Bronchial epithelial cell (primary cell): ENCODE data around the gene CTNNA2. TPM values are rescaled to one million over a fixed set of nuclear protein-coding genes. Genes with fewer than 3 reads are reported as not detected.
A peak's percentile ranks its signal among the peaks of the same experiment; 100 is the strongest.
"Not testable (repeated sequence)": the region's sequence is repeated elsewhere in the genome, so short reads cannot be mapped to it uniquely, and the experiment has no call there.

Experiments used
- DNase-seq: peaks from one replicate; pipeline ENCODE4 v3.0.0-alpha.2; 2010; ENCODE audit warnings: low read depth
- FAIRE-seq: peaks from 2 replicates; lab custom pipeline; 2011; peaks lifted over from hg19 to GRCh38; lab: Jason Lieb, UNC
- H3K27me3 ChIP-seq: 2 replicates; pipeline ENCODE4 v1.5.1; 2011; ENCODE audit warnings: low read length; ENCODE audit not compliant: control insufficient read depth, insufficient read depth
- H3K36me3 ChIP-seq: 2 replicates; pipeline ENCODE4 v1.5.1; 2011; ENCODE audit warnings: low read length; ENCODE audit not compliant: control insufficient read depth, insufficient read depth
- H3K4me3 ChIP-seq: 2 replicates; pipeline ENCODE4 v1.5.1; 2011; ENCODE audit warnings: mild to moderate bottlenecking, low read depth, low read length, control low read depth
- total RNA-seq: library from RNA; depleted of rRNA; stranded (reverse); fragments of >200 nt; gene quantifications from 2 replicates; pipeline ENCODE4 v1.2.1, GENCODE V29; 2014
- TF ChIP-seq, protein P1 (sequence below): IDR thresholded peaks from 2 replicates; pipeline ENCODE4 v1.5.1; 2011; ENCODE audit warnings: mild to moderate bottlenecking, moderate library complexity, low read length, control low read depth, inconsistent platforms; ENCODE audit not compliant: insufficient read depth, severe bottlenecking

The CTNNA2 gene
- total RNA-seq, 1 donor from 2014 or later: not detected

DNA sequence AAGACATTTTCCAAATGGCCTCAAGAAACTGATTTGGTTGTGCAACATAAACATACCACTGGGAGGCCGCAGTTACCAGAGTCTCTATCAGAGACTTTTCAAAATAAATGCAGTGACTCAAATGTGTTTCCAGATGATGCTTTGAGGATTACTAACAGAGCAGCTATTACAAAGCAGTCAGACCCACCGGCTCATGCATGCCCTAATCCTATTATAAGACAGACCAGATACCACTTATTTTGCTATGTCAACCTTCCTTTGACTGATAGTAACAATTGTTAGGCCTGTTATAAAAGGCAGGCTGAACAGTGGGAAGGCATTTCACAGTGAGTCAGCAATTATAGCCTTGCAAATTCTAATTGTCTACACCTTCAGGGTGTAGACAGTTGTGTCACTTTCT is 574.0 kb downstream of the CTNNA2 start:
- H3K4me3 ChIP-seq: no peak overlapping the region
- TF ChIP-seq, protein P1, sequence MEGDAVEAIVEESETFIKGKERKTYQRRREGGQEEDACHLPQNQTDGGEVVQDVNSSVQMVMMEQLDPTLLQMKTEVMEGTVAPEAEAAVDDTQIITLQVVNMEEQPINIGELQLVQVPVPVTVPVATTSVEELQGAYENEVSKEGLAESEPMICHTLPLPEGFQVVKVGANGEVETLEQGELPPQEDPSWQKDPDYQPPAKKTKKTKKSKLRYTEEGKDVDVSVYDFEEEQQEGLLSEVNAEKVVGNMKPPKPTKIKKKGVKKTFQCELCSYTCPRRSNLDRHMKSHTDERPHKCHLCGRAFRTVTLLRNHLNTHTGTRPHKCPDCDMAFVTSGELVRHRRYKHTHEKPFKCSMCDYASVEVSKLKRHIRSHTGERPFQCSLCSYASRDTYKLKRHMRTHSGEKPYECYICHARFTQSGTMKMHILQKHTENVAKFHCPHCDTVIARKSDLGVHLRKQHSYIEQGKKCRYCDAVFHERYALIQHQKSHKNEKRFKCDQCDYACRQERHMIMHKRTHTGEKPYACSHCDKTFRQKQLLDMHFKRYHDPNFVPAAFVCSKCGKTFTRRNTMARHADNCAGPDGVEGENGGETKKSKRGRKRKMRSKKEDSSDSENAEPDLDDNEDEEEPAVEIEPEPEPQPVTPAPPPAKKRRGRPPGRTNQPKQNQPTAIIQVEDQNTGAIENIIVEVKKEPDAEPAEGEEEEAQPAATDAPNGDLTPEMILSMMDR: no peak
- H3K27me3 ChIP-seq: no peaks in the 10 kb centered on the region
- FAIRE-seq (no peak), DNase-seq (peak; percentile 8)
- no peaks in the 10 kb centered on the region for H3K36me3 ChIP-seq

DNA sequence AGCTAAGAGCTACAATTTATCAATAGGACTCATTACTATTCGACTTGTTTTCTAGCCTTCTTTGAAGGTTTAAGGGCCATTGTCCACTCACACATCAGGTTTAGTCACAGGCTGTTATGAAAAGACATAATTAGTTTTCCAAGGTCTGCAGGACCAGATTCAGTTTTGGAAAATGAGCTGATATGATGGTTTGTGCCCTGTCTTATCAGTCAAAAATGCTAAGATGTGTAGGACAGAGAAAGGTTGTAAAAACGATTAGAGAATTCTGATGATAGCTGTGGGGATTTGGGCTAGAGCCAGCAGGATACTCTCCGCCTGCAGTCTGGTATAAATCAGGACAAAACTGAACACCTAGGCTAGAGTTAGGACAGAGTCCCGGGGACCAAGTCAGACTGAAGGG is 578.4 kb downstream of the CTNNA2 start:
- FAIRE-seq (no peak), DNase-seq (no peak)
- Histone ChIP-seq H3K4me3 (no peak overlapping the region), H3K36me3 (no peaks in the 10 kb centered on the region), H3K27me3 (no peaks in the 10 kb centered on the region)
- TF ChIP-seq, protein P1: no peak

DNA sequence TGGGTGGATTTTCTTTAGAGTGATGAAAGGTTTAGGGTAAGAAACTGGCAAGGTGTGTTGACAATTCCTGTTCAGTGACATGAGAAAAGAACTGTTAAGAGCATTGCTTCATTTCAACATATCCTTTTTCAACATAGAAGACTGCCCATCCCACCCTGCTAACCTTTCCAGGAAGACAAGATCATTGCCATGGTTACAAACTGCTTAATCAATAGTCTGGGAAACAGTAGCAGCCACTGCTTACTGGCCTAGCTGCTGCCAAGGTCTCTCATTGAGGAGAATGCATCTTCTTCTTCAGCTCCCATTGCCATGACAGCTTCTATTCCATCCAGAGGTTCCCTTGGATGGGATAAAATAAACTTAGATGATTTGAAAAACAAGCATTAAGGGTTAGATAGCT is 579.6 kb downstream of the CTNNA2 start:
- no peak for DNase-seq
- FAIRE-seq: no peak
- no peaks in the 10 kb centered on the region for H3K27me3 ChIP-seq
- TF ChIP-seq, protein P1: no peak
- H3K36me3 ChIP-seq: no peaks in the 10 kb centered on the region
- no peak overlapping the region for H3K4me3 ChIP-seq

DNA sequence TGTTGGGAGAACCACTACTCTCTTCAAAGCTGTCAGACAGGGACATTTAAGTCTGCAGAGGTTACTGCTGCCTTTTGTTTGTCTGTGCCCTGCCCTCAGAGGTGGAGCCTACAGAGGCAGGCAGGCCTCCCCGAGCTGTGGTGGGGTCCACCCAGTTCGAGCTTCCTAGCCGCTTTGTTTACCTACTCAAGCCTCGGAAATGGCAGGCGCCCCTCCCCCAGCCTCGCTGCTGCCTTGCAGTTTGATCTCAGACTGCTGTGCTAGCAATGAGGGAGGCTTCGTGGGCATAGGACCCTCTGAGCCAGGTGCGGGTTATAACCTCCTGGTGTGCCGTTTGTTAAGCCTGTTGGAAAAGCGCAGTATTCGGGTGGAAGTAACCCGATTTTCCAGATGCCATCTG is 585.7 kb downstream of the CTNNA2 start:
- not testable (repeated sequence) for H3K36me3 ChIP-seq, FAIRE-seq, H3K27me3 ChIP-seq, H3K4me3 ChIP-seq, DNase-seq

DNA sequence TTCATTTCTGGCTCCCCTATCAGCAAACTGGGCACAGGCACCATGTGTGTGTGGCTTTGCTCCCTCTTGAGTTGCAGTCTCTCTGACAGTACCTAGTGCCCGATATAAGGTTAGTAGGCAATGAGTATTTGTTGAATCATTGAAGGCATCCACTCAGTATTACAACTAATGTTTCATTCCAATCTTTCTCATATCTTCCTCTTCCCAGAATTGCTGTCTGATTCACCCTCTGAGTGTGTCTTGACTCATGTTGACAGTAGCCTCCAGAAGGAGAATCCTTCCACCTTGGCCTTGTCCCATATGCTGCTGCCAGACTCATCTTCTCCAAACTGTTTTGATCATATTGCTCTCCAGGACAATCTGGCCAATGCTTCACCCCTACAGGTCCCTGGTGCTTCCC is 589.2 kb downstream of the CTNNA2 start:
- TF ChIP-seq, protein P1: no peak
- FAIRE-seq (no peak), DNase-seq (peak; percentile 41)
- Histone ChIP-seq H3K36me3 (no peaks in the 10 kb centered on the region), H3K27me3 (no peaks in the 10 kb centered on the region), H3K4me3 (no peak overlapping the region)

DNA sequence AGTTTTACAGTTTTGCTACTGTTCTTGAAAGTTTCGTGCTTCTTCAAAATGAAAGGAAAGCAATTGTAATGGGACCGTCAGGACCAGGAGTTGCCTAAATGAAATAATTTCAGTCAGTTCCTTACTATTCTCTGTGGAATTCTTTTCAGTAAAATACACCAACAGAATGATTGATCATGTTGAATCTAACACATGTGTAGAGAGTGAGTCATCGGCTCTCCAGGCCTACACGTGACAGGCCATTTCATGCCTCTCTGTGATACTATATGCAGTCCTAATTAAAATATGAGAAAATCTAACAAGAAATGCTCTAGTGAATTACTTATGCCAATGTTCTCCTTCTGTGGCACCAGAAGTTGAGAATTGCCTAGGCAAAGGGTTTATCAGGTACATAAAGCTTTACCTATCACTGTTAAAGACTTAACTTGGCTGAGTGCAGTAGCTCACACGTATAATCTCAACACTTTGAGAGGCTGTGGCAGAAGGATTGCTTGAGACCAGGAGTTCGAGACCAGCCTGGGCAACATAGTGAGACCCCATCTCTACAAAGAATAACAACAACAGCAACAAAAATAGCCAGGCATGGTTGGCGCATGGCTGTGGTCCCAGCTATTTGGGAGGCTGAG is 592.3 kb downstream of the CTNNA2 start:
- TF ChIP-seq, protein P1: no peak
- Histone ChIP-seq H3K36me3 (no peaks in the 10 kb centered on the region), H3K4me3 (no peak overlapping the region), H3K27me3 (no peaks in the 10 kb centered on the region)
- DNase-seq (no peak), FAIRE-seq (no peak)
